OCI-LY7 (cell line): ENCODE measurements around the gene LY86. TPM values are rescaled to one million over a fixed set of nuclear protein-coding genes. Genes with fewer than 3 reads are reported as not detected.

Experiments
- BruUV-seq: library from RNA; stranded (reverse); fragments of 400-500 nt; replicated peaks from 2 replicates; lab custom pipeline; 2021; lab: Mats Ljungman, UMichigan
- CTCF ChIA-PET: fragments of 300-600 bp; sonication (Branson Sonifier 250); formaldehyde crosslinking; loops from one replicate; lab custom pipeline; 2022; ENCODE audit warnings: antibody characterized with exemption; ENCODE audit not compliant: unreplicated experiment; lab: Charles Lee
- POLR2A ChIA-PET: fragments of 300-600 bp; sonication (Branson Sonifier 250); formaldehyde crosslinking; loops from one replicate; lab custom pipeline; 2022; ENCODE audit warnings: antibody characterized with exemption; lab: Charles Lee
- DNase-seq: peaks from one replicate; pipeline ENCODE4 v3.0.0-alpha.2; 2015; ENCODE audit warnings: low spot score
- H2AFZ ChIP-seq: fragments of 200-600 bp; sonication (generic), shearing (Covaris generic); 2 replicates; pipeline ENCODE4 v1.6.1; 2014; ENCODE audit warnings: mild to moderate bottlenecking, antibody characterized with exemption, low read length, moderate library complexity
- H3K27ac ChIP-seq: fragments of 200-600 bp; sonication (generic); 2 replicates; pipeline ENCODE4 v1.5.1; 2014; ENCODE audit warnings: mixed run types, low read depth, mild to moderate bottlenecking, moderate library complexity, low read length, inconsistent platforms; ENCODE audit not compliant: poor library complexity, severe bottlenecking
- H3K36me3 ChIP-seq: fragments of 200-600 bp; sonication (generic); 2 replicates; pipeline ENCODE4 v1.6.1; 2014; ENCODE audit warnings: mild to moderate bottlenecking, antibody characterized with exemption, low read length, moderate library complexity, mixed read lengths; ENCODE audit not compliant: insufficient read depth
- H3K4me1 ChIP-seq: fragments of 200-600 bp; sonication (generic); 2 replicates; pipeline ENCODE4 v1.5.1; 2014; ENCODE audit warnings: mild to moderate bottlenecking, low read length; ENCODE audit not compliant: insufficient read depth, poor library complexity, severe bottlenecking
- H3K4me2 ChIP-seq: fragments of 200-600 bp; sonication (generic); 2 replicates; pipeline ENCODE4 v1.6.1; 2014; ENCODE audit warnings: mild to moderate bottlenecking, low read length
- H3K4me3 ChIP-seq: fragments of 200-600 bp; sonication (generic); 2 replicates; pipeline ENCODE4 v1.5.1; 2014; ENCODE audit warnings: mild to moderate bottlenecking, low read depth, low read length; ENCODE audit not compliant: poor library complexity, severe bottlenecking
- H3K79me2 ChIP-seq: fragments of 200-600 bp; sonication (generic); 2 replicates; pipeline ENCODE4 v1.6.1; 2016; ENCODE audit warnings: low read depth, mild to moderate bottlenecking, low read length, moderate library complexity, mixed read lengths; ENCODE audit not compliant: insufficient read depth
- H3K9me2 ChIP-seq: fragments of 200-600 bp; sonication (generic); 2 replicates; pipeline ENCODE4 v1.6.1; 2016; ENCODE audit warnings: mild to moderate bottlenecking, low read length, mixed read lengths; ENCODE audit not compliant: insufficient read depth
- H3K9me3 ChIP-seq: fragments of 200-600 bp; sonication (generic); 2 replicates; pipeline ENCODE4 v1.6.1; 2014; ENCODE audit warnings: mild to moderate bottlenecking, mixed run types, low read length, mixed read lengths
- H4K20me1 ChIP-seq: fragments of 200-600 bp; sonication (generic); 2 replicates; pipeline ENCODE4 v1.6.1; 2014; ENCODE audit warnings: mild to moderate bottlenecking, antibody characterized with exemption, low read length, moderate library complexity, mixed read lengths; ENCODE audit not compliant: insufficient read depth
- CTCF ChIP-seq: fragments of 200-600 bp; sonication (generic); conservative IDR thresholded peaks from 2 replicates; pipeline ENCODE4 v1.5.1; 2014; ENCODE audit warnings: mild to moderate bottlenecking, antibody characterized with exemption, low read length, moderate library complexity, mixed read lengths
- EZH2phosphoT487 ChIP-seq: fragments of 200-600 bp; sonication (generic); IDR thresholded peaks from 2 replicates; pipeline ENCODE4 v1.6.1; 2018; ENCODE audit warnings: low read depth, borderline replicate concordance, mild to moderate bottlenecking, mixed run types, antibody characterized with exemption, low read length, moderate library complexity, mixed read lengths
- intact Hi-C: fragments of 100-400 bp; cut with micrococcal nuclease; formaldehyde crosslinking; loops from one replicate; pipeline ENCODE4 v1.10.0; 2022; ENCODE audit not compliant: unreplicated experiment
- total RNA-seq, 2 experiments: library from RNA; depleted of rRNA in 1 of 2; stranded (reverse); fragments of >200 nt in 1 of 2; shearing (Covaris generic) in 1 of 2; gene quantifications; 2 replicates each; pipeline ENCODE4 v1.2.3, GENCODE V29; 2014 to 2022

Gene LY86
- total RNA-seq, 2 experiments from 2014 or later: 48.4 to 62.8 TPM

- no TSS peak for BruUV-seq
- POLR2A ChIA-PET: interaction anchor here (1.5 kb wide), 2 partner anchors 12 to 13 kb away, joined by 4 to 5 read pairs; no protein-coding TSS in a partner anchor
Observed at GRCh38 chr6:6623553-6623952, 35.0 kb downstream of the LY86 start.

GRCh38 chr6:6624269-6624990, 35.9 kb downstream of the LY86 start:
- CTCF ChIA-PET: interaction anchor here (0.6 kb wide), 1 partner anchor 107 kb away, joined by 6 read pairs; no protein-coding TSS in a partner anchor
- POLR2A ChIA-PET: interaction anchor here (1.5 kb wide), 2 partner anchors 13 to 14 kb away, joined by 4 to 5 read pairs; no protein-coding TSS in a partner anchor

More at GRCh38 chr6:6623553-6623952, 35.0 kb downstream of the LY86 start:
- H3K36me3 ChIP-seq: peaks cover 82% of the 10 kb centered on the region
- no peak for DNase-seq
- no peaks in the 10 kb centered on the region for H3K9me2 ChIP-seq
- intact Hi-C loops: no loop called here
- H3K4me2 ChIP-seq: no peak overlapping the region
- peaks cover 1% of the 10 kb centered on the region; the same call in 1 of the 2 replicates for H3K79me2 ChIP-seq
- TF ChIP-seq EZH2phosphoT487 (no peak), CTCF (no peak)
- no peaks in the 10 kb centered on the region for H4K20me1 ChIP-seq
- no peaks in the 10 kb centered on the region for H3K9me3 ChIP-seq
- peaks cover 10% of the 10 kb centered on the region for H3K4me1 ChIP-seq
- H3K4me3 ChIP-seq: no peak overlapping the region
- no peak overlapping the region for H2AFZ ChIP-seq
- no peak overlapping the region for H3K27ac ChIP-seq
- CTCF ChIA-PET: interaction anchor here (0.6 kb wide), 1 partner anchor 106 kb away, joined by 6 read pairs; no protein-coding TSS in a partner anchor

More at GRCh38 chr6:6624269-6624990, 35.9 kb downstream of the LY86 start:
- Histone ChIP-seq H3K4me1 (peaks cover 10% of the 10 kb centered on the region), H3K79me2 (no peaks in the 10 kb centered on the region), H3K9me2 (no peaks in the 10 kb centered on the region), H3K9me3 (no peaks in the 10 kb centered on the region), H4K20me1 (no peaks in the 10 kb centered on the region), H3K4me3 (no peak overlapping the region), H3K36me3 (peaks cover 84% of the 10 kb centered on the region), H3K4me2 (no peak overlapping the region), H3K27ac (no peak overlapping the region), H2AFZ (no peak overlapping the region)
- no peak for TF ChIP-seq EZH2phosphoT487
- no peak for TF ChIP-seq CTCF
- no TSS peak for BruUV-seq
- intact Hi-C loops: no loop called here
- no peak for DNase-seq
